NCI-H1694 treated with DMSO at 0.1 percent for 48 hours (cell line): ENCODE results near the gene LRRC18.

Source experiments
- DNase-seq: peaks from one replicate; lab custom pipeline; 2025; lab: John Stamatoyannopoulos, UW

The LRRC18 gene

GRCh38 chr10:48939790-48940325 lies at the start of gene LRRC18:
LRRC18 (minus strand) TSS chr10:48939840; CDS start chr10:48914155, 25,685 bp downstream.
- DNase-seq: no peak

- DNase-seq: no peak
Observed at GRCh38 chr10:48985621-48986158, 46.0 kb upstream of the LRRC18 start.

- no peak for DNase-seq
Observed at GRCh38 chr10:48983648-48984351, 44.2 kb upstream of the LRRC18 start.

- no peak for DNase-seq
Observed at GRCh38 chr10:48982584-48982983, 42.9 kb upstream of the LRRC18 start.

DNA sequence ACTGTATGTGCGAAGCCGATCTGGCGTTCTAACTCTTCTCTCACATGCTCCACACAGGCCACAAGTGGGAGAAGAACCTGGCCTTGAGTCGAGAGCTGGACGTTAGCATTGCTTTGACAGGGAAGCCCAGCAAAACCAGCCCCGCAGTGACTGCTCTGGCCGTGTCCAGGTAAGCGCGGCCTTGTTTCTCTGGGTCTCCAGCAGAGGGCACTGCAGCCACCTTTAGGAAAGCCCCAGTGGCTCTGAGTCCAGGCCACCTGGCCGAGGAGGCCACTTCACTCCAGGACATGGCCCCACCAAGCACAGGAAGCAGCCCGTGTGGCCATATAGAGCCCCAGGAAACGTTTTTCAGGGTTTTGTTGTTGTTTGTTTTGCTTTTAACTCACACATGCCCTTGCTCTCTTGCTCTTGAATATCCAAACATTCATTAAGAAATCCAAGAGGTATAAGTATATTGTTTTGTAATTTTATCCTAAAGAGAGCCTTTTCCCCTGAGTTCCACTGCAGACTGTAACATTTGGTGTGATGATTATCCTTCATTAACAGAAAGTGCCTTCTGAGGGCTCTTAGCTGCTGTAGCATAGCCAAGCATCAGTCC lies 41.8 kb upstream of the LRRC18 start:
- DNase-seq: no peak

DNA sequence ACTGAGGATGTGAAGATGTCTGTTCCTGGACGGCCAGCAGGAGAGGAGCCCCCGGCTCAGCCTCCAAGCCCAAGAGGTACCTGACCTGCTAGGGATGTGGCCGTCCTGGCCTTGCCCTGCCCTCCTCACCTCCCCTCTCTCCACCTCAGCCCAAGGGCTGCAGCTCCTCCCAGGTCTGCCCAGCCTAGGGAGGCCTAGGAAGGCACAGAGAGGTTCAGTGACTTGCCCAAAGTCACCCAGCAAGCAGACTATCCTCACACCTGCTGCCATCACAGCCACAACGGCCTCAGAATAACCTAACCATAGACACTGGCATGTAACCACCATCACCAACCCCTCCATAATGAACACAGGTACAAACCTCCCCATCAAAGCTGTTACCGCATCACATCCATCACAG lies 38.7 kb upstream of the LRRC18 start:
- no peak for DNase-seq

- no peak for DNase-seq
Observed at GRCh38 chr10:48976196-48976595, 36.6 kb upstream of the LRRC18 start.

- DNase-seq: no peak
Observed at GRCh38 chr10:48974510-48975156, 35.0 kb upstream of the LRRC18 start.

- no peak for DNase-seq
Observed at GRCh38 chr10:48973065-48973464, 33.4 kb upstream of the LRRC18 start.

- DNase-seq: no peak
Observed at GRCh38 chr10:48970654-48971053, 31.0 kb upstream of the LRRC18 start.

- no peak for DNase-seq
Observed at GRCh38 chr10:48970046-48970445, 30.4 kb upstream of the LRRC18 start.

- DNase-seq: no peak
Observed at GRCh38 chr10:48968036-48968435, 28.4 kb upstream of the LRRC18 start.

DNA sequence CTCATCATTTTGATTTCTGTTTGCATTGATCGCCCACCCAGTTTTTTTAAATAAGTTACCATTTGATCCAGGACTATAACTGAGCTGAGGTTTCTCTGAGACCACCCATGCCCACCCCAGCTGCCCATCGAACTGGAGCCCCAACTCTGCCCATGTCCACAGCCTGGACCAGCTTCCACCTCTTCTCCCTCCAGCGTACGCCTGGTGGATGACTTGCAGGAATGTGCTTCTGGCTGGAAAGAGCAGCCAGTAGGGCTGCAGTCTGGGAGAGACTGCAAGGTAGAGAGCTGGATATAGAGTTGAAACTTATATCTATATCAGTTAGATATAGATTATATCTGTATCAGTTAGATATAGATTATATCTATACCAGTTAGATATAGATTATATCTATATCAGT lies 25.8 kb upstream of the LRRC18 start:
- DNase-seq: no peak

DNA sequence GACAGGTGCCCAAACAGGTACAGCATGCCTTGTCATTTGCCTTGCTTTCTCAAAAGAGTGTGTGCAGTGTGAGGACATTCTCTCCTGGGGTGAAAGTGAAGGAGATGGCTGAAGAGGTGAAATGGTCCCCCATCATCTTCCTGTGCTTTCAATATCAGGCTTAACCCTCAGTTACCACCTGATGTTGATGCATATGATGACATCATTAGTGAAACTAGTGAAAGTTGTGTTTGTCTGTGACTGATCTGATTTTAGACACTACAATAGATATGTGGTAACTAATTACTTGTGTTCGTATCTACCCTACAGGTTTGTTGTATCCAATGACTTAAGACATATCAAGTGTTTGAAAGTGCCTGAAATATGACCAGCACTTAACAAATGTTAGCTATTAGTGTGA lies 24.4 kb upstream of the LRRC18 start:
- no peak for DNase-seq

DNA sequence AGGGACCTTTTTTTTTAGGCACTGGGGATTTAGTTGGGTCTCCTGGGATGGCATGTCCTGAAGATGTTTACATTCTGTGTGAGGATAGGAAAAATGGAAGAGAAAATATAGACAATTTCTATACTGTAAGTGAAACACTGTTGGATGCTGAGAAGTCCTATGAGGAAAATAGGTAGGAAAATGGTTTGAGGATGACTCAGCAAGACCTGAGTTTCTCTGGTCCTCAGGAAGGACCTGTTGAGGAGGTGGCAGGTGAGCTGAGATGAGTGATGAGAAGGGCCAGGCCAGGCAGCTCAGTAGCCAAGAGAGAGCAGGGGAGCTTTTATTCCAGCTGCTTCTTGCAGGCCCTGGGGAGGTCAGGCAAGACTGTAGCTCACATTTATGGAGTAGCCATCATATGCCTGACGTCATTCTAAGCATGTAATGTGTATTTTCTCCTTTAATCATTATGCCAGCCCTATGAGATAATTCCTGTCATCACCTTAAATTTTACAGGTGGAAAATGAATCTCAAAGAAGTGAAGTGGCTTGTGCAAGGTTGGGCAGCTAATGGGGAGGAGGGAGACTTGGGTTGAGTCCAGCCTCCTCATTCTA lies 19.1 kb upstream of the LRRC18 start:
- DNase-seq: no peak

DNA sequence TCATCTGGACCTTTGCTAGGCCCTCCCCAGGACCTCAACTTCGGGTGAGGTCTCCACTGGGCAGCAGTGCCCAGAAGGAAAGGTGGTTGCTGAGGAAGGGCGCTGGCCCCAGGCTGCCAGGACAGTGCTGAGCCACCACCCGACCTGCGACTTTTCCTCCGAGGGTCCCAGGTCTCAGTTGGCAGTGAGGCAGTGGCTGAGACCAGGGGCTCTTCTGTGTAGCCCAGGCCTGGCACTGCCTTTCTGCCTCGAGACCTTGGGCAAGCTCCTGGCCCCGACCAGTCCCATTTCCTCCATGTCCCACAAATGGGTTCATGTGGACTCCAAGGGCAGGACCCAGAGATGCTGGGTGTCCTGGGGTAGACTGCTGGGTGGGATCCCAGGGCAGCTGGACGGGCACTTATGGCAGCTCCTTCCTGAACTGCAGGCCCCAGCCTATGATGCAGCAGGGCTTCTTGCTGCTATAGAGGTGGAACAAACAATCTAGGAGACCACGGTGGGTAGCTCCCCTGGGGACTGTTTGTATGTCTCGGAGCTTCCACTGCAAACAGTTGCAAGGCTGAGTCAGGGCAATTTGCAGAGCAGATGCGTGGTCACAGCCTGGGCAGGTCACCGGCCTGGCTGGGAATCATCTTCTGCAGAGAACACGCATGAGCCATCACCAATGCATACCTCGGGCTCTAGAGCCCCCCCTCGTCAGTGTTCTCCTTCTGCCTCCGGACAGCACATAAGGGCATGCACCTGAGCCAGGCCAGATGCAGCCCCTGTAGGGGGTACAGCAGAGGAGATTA lies 17.9 kb upstream of the LRRC18 start:
- DNase-seq: no peak

DNA sequence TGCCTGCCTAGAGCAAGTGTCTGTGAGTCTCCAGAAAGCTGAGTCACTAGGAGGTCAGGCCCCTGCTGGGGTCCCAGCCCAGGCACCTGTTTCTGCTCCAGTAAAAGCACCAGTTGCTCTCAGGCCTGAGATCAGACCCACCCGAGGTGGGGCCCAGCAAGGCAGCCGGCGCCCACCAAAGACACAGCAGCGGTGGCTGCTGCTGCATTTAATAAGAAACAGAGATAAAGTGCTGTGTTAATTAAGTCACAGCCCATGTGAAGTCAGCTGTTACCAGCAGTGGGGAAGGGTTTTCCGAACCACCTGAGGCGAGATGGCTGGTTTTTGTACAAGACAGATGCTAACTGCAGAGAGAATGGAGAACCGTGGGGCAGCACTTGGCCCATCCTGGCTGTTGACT lies 12.1 kb upstream of the LRRC18 start:
- DNase-seq: no peak

DNA sequence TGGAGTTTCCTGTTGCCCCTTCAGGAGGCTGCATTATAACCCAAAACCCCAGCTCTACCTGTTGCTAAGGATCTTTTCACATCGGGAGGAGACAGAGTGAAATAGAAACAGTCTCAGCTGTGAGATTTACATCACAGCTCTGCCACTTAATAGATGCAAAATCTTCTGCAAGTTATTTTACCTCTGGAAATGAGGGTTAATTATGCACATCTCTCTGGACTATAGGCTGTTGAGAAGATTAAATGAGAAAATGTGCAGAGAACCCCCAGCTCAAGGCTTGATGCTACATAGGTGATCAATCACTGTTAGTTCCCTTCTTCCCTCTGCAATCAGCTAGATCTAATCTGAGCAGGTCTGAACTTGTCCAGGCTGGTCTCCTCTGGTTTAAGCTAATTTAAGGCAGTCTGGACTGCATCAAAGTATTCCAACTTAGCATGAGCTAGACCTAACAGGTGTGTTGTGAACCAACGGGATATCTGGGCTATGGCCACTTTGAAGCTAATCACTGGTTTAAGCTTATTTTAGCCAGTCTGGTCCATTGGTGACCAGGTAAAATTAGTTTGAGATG lies 8.9 kb upstream of the LRRC18 start:
- no peak for DNase-seq

DNA sequence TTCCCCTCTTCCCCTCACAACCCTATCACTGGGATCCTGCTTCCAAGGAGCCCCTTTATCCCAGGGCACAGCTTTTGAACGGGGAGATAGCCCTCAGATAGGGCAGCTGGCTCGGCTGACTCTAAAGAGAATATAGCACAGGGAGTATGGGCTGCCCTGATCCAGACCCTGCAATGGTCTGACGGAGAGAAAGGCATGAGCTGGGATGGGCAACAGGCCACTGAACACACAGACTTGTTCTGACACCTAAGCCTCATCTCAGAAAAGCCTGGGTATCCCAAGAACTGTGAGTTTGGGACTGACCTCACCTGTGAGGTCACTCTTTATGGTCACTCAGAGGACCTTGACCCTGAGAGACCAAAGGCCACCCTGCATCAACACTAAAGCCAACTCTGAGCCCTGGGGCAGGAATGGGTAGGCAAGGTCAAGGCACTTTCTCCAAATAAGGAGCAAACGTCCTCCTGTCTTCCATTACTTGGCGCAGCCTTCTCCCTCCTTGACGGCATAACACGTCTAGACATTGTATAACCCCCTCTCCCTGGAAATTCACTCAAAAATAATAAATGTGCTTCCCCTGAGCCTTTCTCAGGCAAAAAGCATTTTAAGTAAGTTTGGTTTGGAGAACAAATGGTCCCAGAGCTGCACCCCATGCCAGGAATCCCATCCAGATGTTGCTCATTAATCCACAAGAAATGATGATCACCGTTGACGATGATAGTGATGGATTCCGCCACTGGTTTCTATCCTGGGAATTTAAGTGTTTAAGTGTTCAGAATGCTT lies 8.2 kb upstream of the LRRC18 start:
- DNase-seq: no peak

DNA sequence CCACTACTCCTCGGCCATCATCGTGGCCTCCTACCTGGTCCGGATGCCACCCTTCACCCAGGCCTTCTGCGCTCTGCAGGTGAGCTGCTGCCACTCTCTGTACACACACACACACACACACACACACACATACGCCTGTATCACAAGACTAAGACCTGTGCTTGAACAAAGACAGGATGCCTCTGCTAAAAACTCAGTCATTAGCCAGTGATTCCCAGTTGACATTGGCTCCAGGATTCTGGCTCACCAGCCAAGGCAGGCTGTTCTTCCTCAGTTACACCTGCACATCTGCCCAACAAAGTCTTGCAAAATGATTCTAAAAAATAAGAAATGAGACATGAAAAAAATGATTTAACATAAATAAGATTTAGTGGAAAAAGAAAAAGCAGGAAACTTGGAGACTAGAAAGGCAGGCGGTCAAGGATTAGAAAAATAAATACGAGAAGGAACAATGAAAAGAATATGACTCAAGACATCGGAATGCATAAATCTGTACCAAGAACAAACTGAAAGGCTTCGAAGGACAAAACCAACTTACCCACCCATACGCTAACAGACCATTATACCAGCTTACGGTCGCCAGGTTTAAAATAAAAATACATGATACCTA lies 7.4 kb upstream of the LRRC18 start:
- no peak for DNase-seq
